B cell (primary cell): ENCODE measurements around the gene RBM23. TPM values are rescaled to one million over a fixed set of nuclear protein-coding genes. Genes with fewer than 3 reads are reported as not detected.
"Not testable (repeated sequence)": the region's sequence is repeated elsewhere in the genome, so short reads cannot be mapped to it uniquely, and the experiment has no call there.

Source experiments
- ATAC-seq: fragments of 200-7000 bp; cut with Tn5 transposase; one replicate; pipeline ENCODE4 v1.10.0; 2021; ENCODE audit warnings: low read depth, mild to moderate bottlenecking, moderate number of reproducible peaks, moderate library complexity
- CTCF ChIA-PET: fragments of 350-600 bp; sonication (Branson Sonifier 250); formaldehyde crosslinking; loops from one replicate; lab custom pipeline; 2021; ENCODE audit warnings: antibody characterized with exemption, inconsistent platforms; lab: Charles Lee
- POLR2A ChIA-PET: fragments of 350-600 bp; sonication (Branson Sonifier 250); formaldehyde crosslinking; loops from one replicate; lab custom pipeline; 2021; ENCODE audit warnings: antibody characterized with exemption; lab: Charles Lee
- DNase-seq: peaks from one replicate; pipeline ENCODE4 v3.0.0; 2013
- H2AFZ ChIP-seq: 2 replicates; pipeline ENCODE4 v1.6.1; 2012; ENCODE audit warnings: mild to moderate bottlenecking, low read depth, low read length; ENCODE audit not compliant: insufficient read depth, poor library complexity, severe bottlenecking
- H3K27ac ChIP-seq, 2 donors: 1 replicate in 1 of 2; 2 replicates in 1 of 2; pipeline ENCODE4 v1.5.1; 2012 to 2013; ENCODE audit warnings: low read length in 2 of 2, mild to moderate bottlenecking in 2 of 2, moderate library complexity in 1 of 2
- H3K27me3 ChIP-seq, 4 experiments: fragments of 200-600 bp in 1 of 4; sonication (generic) in 1 of 4; replicated peaks in 1 of 4; 1 replicate in 2 of 4; 2 replicates in 2 of 4; pipeline versions ENCODE4 v1.6.1 to v1.7.0; 2013 to 2016; ENCODE audit warnings: low read length in 3 of 4, mild to moderate bottlenecking in 2 of 4, mixed read lengths in 1 of 4, moderate library complexity in 1 of 4; ENCODE audit not compliant: insufficient read depth in 4 of 4, control insufficient read depth in 3 of 4; ENCODE audit errors: control extremely low read depth in 1 of 4
- H3K36me3 ChIP-seq, 2 experiments: replicated peaks in 1 of 2; 1 replicate in 1 of 2; 2 replicates in 1 of 2; pipeline versions ENCODE4 v1.6.1 to v1.7.1; 2013; ENCODE audit warnings: low read length in 1 of 2; ENCODE audit not compliant: insufficient read depth in 2 of 2, control insufficient read depth in 1 of 2; ENCODE audit errors: control extremely low read depth in 1 of 2, extremely low read depth in 1 of 2
- H3K4me1 ChIP-seq, 2 donors: fragments of 200-600 bp in 1 of 2; sonication (generic) in 1 of 2; 1 replicate in 1 of 2; 2 replicates in 1 of 2; pipeline versions ENCODE4 v1.5.1 to v1.6.1; 2013 to 2017; ENCODE audit warnings: low read length in 2 of 2; ENCODE audit not compliant: control insufficient read depth in 2 of 2, insufficient read depth in 2 of 2
- H3K4me2 ChIP-seq: replicated peaks from 2 replicates; pipeline ENCODE3; 2012; ENCODE audit warnings: mild to moderate bottlenecking, low read depth, low read length; ENCODE audit not compliant: poor library complexity, severe bottlenecking
- H3K4me3 ChIP-seq, 5 experiments: fragments of 200-600 bp in 1 of 5; sonication (generic) in 1 of 5; 1 replicate in 3 of 5; 2 replicates in 2 of 5; pipeline versions ENCODE4 v1.5.1 to v1.7.0; 2011 to 2016; ENCODE audit warnings: low read length in 4 of 5, mild to moderate bottlenecking in 4 of 5, low read depth in 2 of 5, control low read depth in 1 of 5, moderate library complexity in 1 of 5; ENCODE audit not compliant: insufficient read depth in 1 of 5; ENCODE audit errors: control extremely low read depth in 1 of 5, extremely low read depth in 1 of 5
- H3K79me2 ChIP-seq: fragments of 200-600 bp; sonication (generic); one replicate; pipeline ENCODE4 v1.6.0; 2016; ENCODE audit warnings: low read length; ENCODE audit not compliant: control insufficient read depth, insufficient read depth
- H3K9ac ChIP-seq: fragments of 200-600 bp; sonication (generic); 2 replicates; pipeline ENCODE4 v1.6.1; 2017; ENCODE audit warnings: mild to moderate bottlenecking, low read length, moderate library complexity
- H3K9me3 ChIP-seq, 3 donors: one replicate each; pipeline versions ENCODE4 v1.6.1 to v1.7.1; 2013; ENCODE audit warnings: low read length in 2 of 3; ENCODE audit not compliant: control insufficient read depth in 2 of 3, insufficient read depth in 1 of 3; ENCODE audit errors: control extremely low read depth in 1 of 3
- H4K20me1 ChIP-seq: 2 replicates; pipeline ENCODE4 v1.6.0; 2012; ENCODE audit warnings: mild to moderate bottlenecking, low read length; ENCODE audit not compliant: insufficient read depth, control insufficient read depth, poor library complexity, severe bottlenecking
- H3K27ac Mint-ChIP-seq: one replicate; pipeline ENCODE4 v1.8.0; 2021; ENCODE audit warnings: mixed read lengths
- H3K27me3 Mint-ChIP-seq: one replicate; pipeline ENCODE4 v1.8.0; 2021; ENCODE audit warnings: mixed read lengths
- H3K4me1 Mint-ChIP-seq: one replicate; pipeline ENCODE4 v1.8.0; 2021; ENCODE audit warnings: mixed read lengths
- H3K4me3 Mint-ChIP-seq: one replicate; pipeline ENCODE4 v1.8.0; 2021; ENCODE audit warnings: mixed read lengths
- H3K9me3 Mint-ChIP-seq: one replicate; pipeline ENCODE4 v1.8.0; 2022; ENCODE audit warnings: mixed read lengths; ENCODE audit not compliant: insufficient read depth
- EZH2 ChIP-seq: IDR thresholded peaks from 2 replicates; pipeline ENCODE4 v1.6.1; 2012; ENCODE audit warnings: borderline replicate concordance, low read depth, mild to moderate bottlenecking, moderate library complexity, low read length; ENCODE audit not compliant: insufficient read depth, poor library complexity, severe bottlenecking
- WGBS: methylation state at CpG from one replicate; pipeline ENCODE4 v1.1.5; 2013; ENCODE audit warnings: missing lambda C conversion rate; ENCODE audit not compliant: insufficient coverage; 5-methylcytosine and 5-hydroxymethylcytosine counted together
- intact Hi-C: fragments of 100-400 bp; cut with micrococcal nuclease; formaldehyde crosslinking; loops from one replicate; pipeline ENCODE4 v1.10.0; 2022
- polyA plus RNA-seq: library from polyadenylated mRNA; depleted of rRNA; stranded (reverse); fragments of >200 nt; gene quantifications from 2 replicates; pipeline ENCODE4 v1.2.3, GENCODE V29; 2012
- total RNA-seq, 2 donors: library from RNA; stranded (reverse); fragments of 120-200 nt in 1 of 2; gene quantifications; 1 replicate in 1 of 2; 2 replicates in 1 of 2; pipeline versions ENCODE4 v1.2.3 to v1.2.4, GENCODE V29; 2013 to 2022
- TF ChIP-seq, protein P1 (sequence below): fragments of 200-600 bp; IDR thresholded peaks from one replicate; pipeline ENCODE4 v1.8.0; 2022; ENCODE audit warnings: antibody characterized with exemption, mild to moderate bottlenecking

RBM23 gene
- total and polyA plus RNA-seq, 2 donors (not counting 1 experiment from before 2014, with no cell fraction given): 60.7 to 165 TPM

- no peak overlapping the region for H3K9ac ChIP-seq
- no peak for ATAC-seq
- peaks cover 0 to 8% (median 0%) of the 10 kb centered on the region in 4 experiments for H3K27me3 ChIP-seq
- no peak overlapping the region for H3K27ac ChIP-seq
- H4K20me1 ChIP-seq: no peaks in the 10 kb centered on the region
- Mint-ChIP-seq H3K9me3 (no peaks in the 10 kb centered on the region), H3K27me3 (peaks cover 9% of the 10 kb centered on the region), H3K4me3 (no peak overlapping the region), H3K4me1 (peaks cover 6% of the 10 kb centered on the region), H3K27ac (peak overlapping the region; percentile 85)
- TF ChIP-seq EZH2: no peak
- TF ChIP-seq, protein P1, sequence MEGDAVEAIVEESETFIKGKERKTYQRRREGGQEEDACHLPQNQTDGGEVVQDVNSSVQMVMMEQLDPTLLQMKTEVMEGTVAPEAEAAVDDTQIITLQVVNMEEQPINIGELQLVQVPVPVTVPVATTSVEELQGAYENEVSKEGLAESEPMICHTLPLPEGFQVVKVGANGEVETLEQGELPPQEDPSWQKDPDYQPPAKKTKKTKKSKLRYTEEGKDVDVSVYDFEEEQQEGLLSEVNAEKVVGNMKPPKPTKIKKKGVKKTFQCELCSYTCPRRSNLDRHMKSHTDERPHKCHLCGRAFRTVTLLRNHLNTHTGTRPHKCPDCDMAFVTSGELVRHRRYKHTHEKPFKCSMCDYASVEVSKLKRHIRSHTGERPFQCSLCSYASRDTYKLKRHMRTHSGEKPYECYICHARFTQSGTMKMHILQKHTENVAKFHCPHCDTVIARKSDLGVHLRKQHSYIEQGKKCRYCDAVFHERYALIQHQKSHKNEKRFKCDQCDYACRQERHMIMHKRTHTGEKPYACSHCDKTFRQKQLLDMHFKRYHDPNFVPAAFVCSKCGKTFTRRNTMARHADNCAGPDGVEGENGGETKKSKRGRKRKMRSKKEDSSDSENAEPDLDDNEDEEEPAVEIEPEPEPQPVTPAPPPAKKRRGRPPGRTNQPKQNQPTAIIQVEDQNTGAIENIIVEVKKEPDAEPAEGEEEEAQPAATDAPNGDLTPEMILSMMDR: no peak
- no peaks in the 10 kb centered on the region for H3K79me2 ChIP-seq
- no peak overlapping the region for H3K4me3 ChIP-seq
- intact Hi-C loops: loop anchor here (2.0 to 10.0 kb wide), 3 partner anchors 140 to 538 kb away; partner anchors contain the start of gene ABHD4
- peaks cover 0 to 8% of the 10 kb centered on the region in 2 donors for H3K4me1 ChIP-seq
- H3K36me3 ChIP-seq: no peaks in the 10 kb centered on the region
- DNase-seq: no peak
- WGBS: no CpG with 5 or more reads among the region's 2 CpGs
- no peak overlapping the region for H3K4me2 ChIP-seq
- H2AFZ ChIP-seq: peak overlapping the region; percentile 72
- peaks cover 0 to 6% (median 2%) of the 10 kb centered on the region in 3 donors for H3K9me3 ChIP-seq
- POLR2A ChIA-PET: interaction anchor here (0.6 to 1.4 kb wide), 7 partner anchors 29 to 296 kb away, joined by 3 to 5 read pairs (median 4); partner anchors contain the start of gene OXA1L
- CTCF ChIA-PET: interaction anchor here (0.7 to 12.0 kb wide), 53 partner anchors 8 to 533 kb away, joined by 3 to 207 read pairs (median 6); partner anchors contain the start of genes DAD1, LRP10, MMP14 and MRPL52
Measured at GRCh38 chr14:22852599-22852939, 66.4 kb downstream of the RBM23 start.

DNA sequence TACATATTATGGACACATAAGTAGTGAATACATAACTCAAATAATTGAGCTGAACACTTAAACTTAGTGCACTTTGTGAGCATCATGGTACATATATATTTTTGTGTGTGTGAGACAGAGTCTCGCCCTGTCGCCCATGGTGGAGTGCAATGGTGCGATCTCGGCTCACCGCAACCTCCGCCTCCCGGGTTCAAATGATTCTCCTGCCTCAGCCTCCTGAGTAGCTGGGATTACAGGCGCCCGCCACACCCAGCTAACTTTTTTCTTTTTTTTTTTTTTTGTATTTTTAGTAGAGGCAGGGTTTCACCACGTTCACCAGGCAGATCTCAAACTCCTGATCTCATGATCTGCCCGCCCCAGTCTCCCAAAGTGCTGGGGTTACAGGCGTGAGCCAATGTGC lies 66.8 kb downstream of the RBM23 start:
- H3K4me2 ChIP-seq, H4K20me1 ChIP-seq, H3K36me3 ChIP-seq, H3K27ac Mint-ChIP-seq, ATAC-seq, H3K27me3 ChIP-seq, DNase-seq, H3K4me1 ChIP-seq, H3K9me3 ChIP-seq, H3K4me3 ChIP-seq, H3K9ac ChIP-seq, H2AFZ ChIP-seq, H3K9me3 Mint-ChIP-seq, H3K4me3 Mint-ChIP-seq, H3K79me2 ChIP-seq, H3K27me3 Mint-ChIP-seq, H3K4me1 Mint-ChIP-seq, H3K27ac ChIP-seq: not testable (repeated sequence)
- intact Hi-C loops: loop anchor here (2.0 to 10.0 kb wide), 3 partner anchors 139 to 537 kb away; partner anchors contain the start of gene ABHD4
- CTCF ChIA-PET: interaction anchor here (0.6 to 12.0 kb wide), 43 partner anchors 10 to 532 kb away, joined by 3 to 207 read pairs (median 10); partner anchors contain the start of genes DAD1, LRP10, MMP14 and MRPL52
- WGBS: no CpG with 5 or more reads among the region's 12 CpGs
- POLR2A ChIA-PET: interaction anchor here (0.6 to 1.4 kb wide), 3 partner anchors 29 to 86 kb away, joined by 4 to 5 read pairs (median 5); partner anchors contain the start of gene OXA1L
